Trophoblast cell (in vitro differentiated cells and primary cell): Measurements from ENCODE around the gene CENPN. TPM values are rescaled to one million over a fixed set of nuclear protein-coding genes. Genes with fewer than 3 reads are reported as not detected.

ENCODE experiments used
- DNase-seq, 2 donors: peaks; one replicate each; pipeline ENCODE4 v3.0.0-alpha.2; 2016
- H2AFZ ChIP-seq: 2 replicates; pipeline ENCODE4 v1.6.1; 2013; ENCODE audit warnings: low read length, moderate library complexity, mild to moderate bottlenecking; ENCODE audit not compliant: insufficient read depth, poor library complexity
- H2AK5ac ChIP-seq: 2 replicates; pipeline ENCODE4 v1.6.1; 2013; ENCODE audit warnings: mild to moderate bottlenecking, low read length
- H2BK120ac ChIP-seq: 2 replicates; pipeline ENCODE4 v1.6.1; 2013; ENCODE audit warnings: low read length, mild to moderate bottlenecking, moderate library complexity; ENCODE audit not compliant: insufficient read depth, poor library complexity
- H2BK12ac ChIP-seq: 2 replicates; pipeline ENCODE4 v1.6.1; 2013; ENCODE audit warnings: mild to moderate bottlenecking, low read length, moderate library complexity
- H2BK5ac ChIP-seq: 2 replicates; pipeline ENCODE4 v1.6.1; 2013; ENCODE audit warnings: low read length, low read depth, moderate library complexity, mild to moderate bottlenecking; ENCODE audit not compliant: poor library complexity
- H3K14ac ChIP-seq: 2 replicates; pipeline ENCODE4 v1.6.1; 2013; ENCODE audit warnings: mild to moderate bottlenecking, low read length
- H3K18ac ChIP-seq: 2 replicates; pipeline ENCODE4 v1.6.1; 2013; ENCODE audit warnings: mild to moderate bottlenecking, low read length
- H3K23ac ChIP-seq: 2 replicates; pipeline ENCODE4 v1.6.1; 2013; ENCODE audit warnings: low read length
- H3K27ac ChIP-seq: 2 replicates; pipeline ENCODE4 v1.5.1; 2013; ENCODE audit warnings: low read depth, mild to moderate bottlenecking, inconsistent platforms, low read length, moderate library complexity
- H3K27me3 ChIP-seq: 2 replicates; pipeline ENCODE4 v1.6.1; 2013; ENCODE audit warnings: inconsistent platforms, mild to moderate bottlenecking, low read length, moderate library complexity; ENCODE audit not compliant: insufficient read depth
- H3K36me3 ChIP-seq, 2 experiments: 1 replicate in 1 of 2; 2 replicates in 1 of 2; pipeline ENCODE4 v1.6.1; 2013; ENCODE audit warnings: low read length in 2 of 2, mild to moderate bottlenecking in 2 of 2, moderate library complexity in 1 of 2; ENCODE audit not compliant: insufficient read depth in 2 of 2, control insufficient read depth in 1 of 2
- H3K4ac ChIP-seq: 2 replicates; pipeline ENCODE4 v1.6.1; 2013; ENCODE audit warnings: low read depth, mild to moderate bottlenecking, low read length, moderate library complexity
- H3K4me1 ChIP-seq, 2 experiments: 1 replicate in 1 of 2; 2 replicates in 1 of 2; pipeline ENCODE4 v1.6.1; 2013; ENCODE audit warnings: low read length in 2 of 2, mild to moderate bottlenecking in 2 of 2, moderate library complexity in 1 of 2; ENCODE audit not compliant: insufficient read depth in 2 of 2, control insufficient read depth in 1 of 2
- H3K4me2 ChIP-seq: 2 replicates; pipeline ENCODE4 v1.6.1; 2013; ENCODE audit warnings: inconsistent platforms, mild to moderate bottlenecking, low read length, moderate library complexity
- H3K4me3 ChIP-seq: 2 replicates; pipeline ENCODE4 v1.5.1; 2013; ENCODE audit warnings: mild to moderate bottlenecking, low read depth, low read length, inconsistent platforms
- H3K79me1 ChIP-seq: one replicate; pipeline ENCODE4 v1.6.1; 2013; ENCODE audit warnings: low read length
- H3K79me2 ChIP-seq: 2 replicates; pipeline ENCODE4 v1.6.1; 2013; ENCODE audit warnings: low read length, mild to moderate bottlenecking; ENCODE audit not compliant: control insufficient read depth, insufficient read depth, poor library complexity
- H3K9ac ChIP-seq: 2 replicates; pipeline ENCODE4 v1.6.1; 2013; ENCODE audit warnings: mild to moderate bottlenecking, low read length
- H3K9me3 ChIP-seq: 2 replicates; pipeline ENCODE4 v1.6.1; 2013; ENCODE audit warnings: low read depth, mild to moderate bottlenecking, control low read depth, inconsistent platforms, low read length; ENCODE audit not compliant: insufficient read depth
- H4K12ac ChIP-seq: 2 replicates; pipeline ENCODE4 v1.6.1; 2013; ENCODE audit warnings: low read depth, mild to moderate bottlenecking, low read length, moderate library complexity
- H4K8ac ChIP-seq: 2 replicates; pipeline ENCODE4 v1.6.1; 2013; ENCODE audit warnings: low read depth, mild to moderate bottlenecking, low read length, moderate library complexity
- H4K91ac ChIP-seq: one replicate; pipeline ENCODE4 v1.6.1; 2013; ENCODE audit warnings: low read depth, mild to moderate bottlenecking, low read length, moderate library complexity
- WGBS: extraction: QIAGEN DNeasy Blood & Tissue Kit; methylation state at CpG from one replicate; pipeline ENCODE4 v1.1.7; 2013; ENCODE audit warnings: missing lambda C conversion rate; ENCODE audit not compliant: insufficient read length, insufficient coverage; ENCODE audit errors: extremely low coverage; 5-methylcytosine and 5-hydroxymethylcytosine counted together
- polyA plus RNA-seq: library from polyadenylated mRNA; stranded (reverse); fragments of 200-250 nt; gene quantifications from 2 replicates; pipeline ENCODE4 v1.2.3, GENCODE V29; 2013

CENPN gene, protein sequence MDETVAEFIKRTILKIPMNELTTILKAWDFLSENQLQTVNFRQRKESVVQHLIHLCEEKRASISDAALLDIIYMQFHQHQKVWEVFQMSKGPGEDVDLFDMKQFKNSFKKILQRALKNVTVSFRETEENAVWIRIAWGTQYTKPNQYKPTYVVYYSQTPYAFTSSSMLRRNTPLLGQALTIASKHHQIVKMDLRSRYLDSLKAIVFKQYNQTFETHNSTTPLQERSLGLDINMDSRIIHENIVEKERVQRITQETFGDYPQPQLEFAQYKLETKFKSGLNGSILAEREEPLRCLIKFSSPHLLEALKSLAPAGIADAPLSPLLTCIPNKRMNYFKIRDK
- 51.1 and 54.3 TPM in 2 replicates for polyA plus RNA-seq

DNA sequence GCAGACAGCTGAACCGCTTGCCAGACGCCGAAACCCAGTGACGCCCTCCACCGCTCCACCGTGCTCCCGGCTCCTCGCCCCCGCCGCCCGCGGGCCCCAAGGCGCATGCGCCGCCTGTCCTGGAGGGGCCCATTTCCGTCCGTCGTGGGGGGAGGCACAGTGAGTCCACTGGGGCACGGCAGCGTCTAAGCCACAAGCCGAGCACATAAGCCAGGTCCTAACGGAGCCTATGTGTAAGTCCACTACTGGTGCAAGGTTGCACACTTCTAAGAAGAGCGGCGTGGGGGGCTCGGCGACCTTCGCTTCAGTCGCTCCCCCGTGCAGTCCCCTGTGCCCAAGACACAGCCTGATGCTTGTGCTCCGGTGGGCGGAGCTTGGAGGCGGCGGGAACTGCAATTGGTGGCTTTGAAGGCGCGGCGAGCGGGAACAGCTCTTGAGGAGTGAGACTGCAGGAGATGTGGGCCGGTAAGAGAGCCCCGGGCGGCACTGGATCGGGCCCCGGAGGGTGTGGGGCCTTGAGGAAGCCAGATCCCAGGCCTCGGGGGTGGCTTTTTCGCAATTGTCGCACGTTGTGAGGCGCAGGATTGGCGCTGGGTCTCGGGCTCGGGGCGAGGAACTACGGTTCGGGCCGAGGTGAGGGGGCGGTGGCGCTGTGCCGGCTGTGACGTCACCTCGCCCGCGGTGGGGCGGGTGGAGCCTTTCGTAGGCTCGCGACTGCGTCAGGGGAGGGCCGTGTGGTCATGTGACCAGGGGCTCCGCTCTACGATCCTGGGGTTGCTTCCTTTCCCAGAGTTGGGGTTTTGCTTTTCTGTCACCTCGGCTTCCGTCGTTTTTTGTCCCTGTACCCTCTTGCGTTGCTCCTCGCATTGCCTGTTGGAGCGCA, at the start of gene CENPN, which contains the start of gene CMC2:
Gene CENPN (plus strand): TSS at position 402 of the 883 bp plus-strand sequence. CDS start 4,726 bp downstream, outside the sequence.
Gene CMC2 (minus strand): TSS at position 73 of the 883 bp plus-strand sequence. CDS start 9,491 bp downstream, outside the sequence.
- Histone ChIP-seq H3K14ac (peak within 1 kb of the TSS; percentile 88), H2AK5ac (peak within 1 kb of the TSS; percentile 53), H4K8ac (peak within 1 kb of the TSS; percentile 86), H3K9ac (peak within 1 kb of the TSS; percentile 98), H3K23ac (no peak within 1 kb of the TSS), H2BK120ac (peak within 1 kb of the TSS; percentile 92), H3K27ac (peak within 1 kb of the TSS; percentile 86), H2BK5ac (peak within 1 kb of the TSS; percentile 85), H2AFZ (peak within 1 kb of the TSS; percentile 74), H2BK12ac (peak within 1 kb of the TSS; percentile 73), H3K27me3 (no peaks in the 10 kb centered on the region), H3K79me1 (peaks cover 12% of the 10 kb centered on the region), H3K18ac (peak within 1 kb of the TSS; percentile 81), H3K36me3 (peaks cover 5 to 6% of the 10 kb centered on the region in 2 experiments), H3K9me3 (no peaks in the 10 kb centered on the region), H3K4me2 (peak within 1 kb of the TSS; percentile 55), H3K4ac (peak within 1 kb of the TSS; percentile 76), H4K91ac (peak within 1 kb of the TSS; percentile 92), H3K4me3 (peak within 1 kb of the TSS; percentile 92), H3K4me1 (peaks cover 2 to 3% of the 10 kb centered on the region in 2 experiments), H4K12ac (peak within 1 kb of the TSS; percentile 60), H3K79me2 (peaks cover 14% of the 10 kb centered on the region)
- WGBS = no CpG with 5 or more reads among the region's 75 CpGs
- DNase-seq = peak; percentile 99

DNA sequence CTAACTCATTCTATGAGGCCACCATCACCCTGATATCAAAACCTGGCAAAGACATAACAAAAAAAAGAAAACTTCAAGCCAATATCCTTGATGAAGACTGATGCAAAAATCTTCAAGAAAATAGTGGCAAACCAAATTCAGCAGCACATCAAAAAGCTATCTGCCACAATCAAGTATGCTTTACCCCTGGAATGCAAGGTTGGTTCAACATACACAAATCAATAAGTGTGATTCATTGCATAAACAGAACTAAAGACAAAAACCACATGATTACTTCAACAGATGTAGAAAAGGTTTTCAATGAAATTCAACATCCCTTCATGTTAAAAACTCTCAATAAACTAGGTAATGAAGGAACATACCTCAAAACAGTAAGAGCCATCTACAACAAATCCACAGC, 48.7 kb upstream of the CENPN start:
- H3K9me3 ChIP-seq = peaks cover 5% of the 10 kb centered on the region
- H2BK5ac ChIP-seq = no peak overlapping the region
- DNase-seq = no peak
- H3K27ac ChIP-seq = no peak overlapping the region
- no peak overlapping the region for H4K8ac ChIP-seq
- no peak overlapping the region for H2BK120ac ChIP-seq
- H4K91ac ChIP-seq = no peak overlapping the region
- no peaks in the 10 kb centered on the region for H3K4me1 ChIP-seq
- H3K27me3 ChIP-seq = no peaks in the 10 kb centered on the region
- no peak overlapping the region for H2AK5ac ChIP-seq
- no peak overlapping the region for H3K4me3 ChIP-seq
- no peak overlapping the region for H3K14ac ChIP-seq
- H3K4ac ChIP-seq = no peak overlapping the region
- no peak overlapping the region for H3K4me2 ChIP-seq
- H3K18ac ChIP-seq = no peak overlapping the region
- H3K79me1 ChIP-seq = no peaks in the 10 kb centered on the region
- H3K23ac ChIP-seq = no peak overlapping the region
- H2BK12ac ChIP-seq = no peak overlapping the region
- no peak overlapping the region for H2AFZ ChIP-seq
- H3K79me2 ChIP-seq = no peaks in the 10 kb centered on the region
- H4K12ac ChIP-seq = no peak overlapping the region
- H3K36me3 ChIP-seq = no peaks in the 10 kb centered on the region
- no peak overlapping the region for H3K9ac ChIP-seq

- no peaks in the 10 kb centered on the region for H3K4me1 ChIP-seq
- no CpG with 5 or more reads among the region's 2 CpGs for WGBS
Observed at GRCh38 chr16:80962879-80963278, 44.1 kb upstream of the CENPN start.

DNA sequence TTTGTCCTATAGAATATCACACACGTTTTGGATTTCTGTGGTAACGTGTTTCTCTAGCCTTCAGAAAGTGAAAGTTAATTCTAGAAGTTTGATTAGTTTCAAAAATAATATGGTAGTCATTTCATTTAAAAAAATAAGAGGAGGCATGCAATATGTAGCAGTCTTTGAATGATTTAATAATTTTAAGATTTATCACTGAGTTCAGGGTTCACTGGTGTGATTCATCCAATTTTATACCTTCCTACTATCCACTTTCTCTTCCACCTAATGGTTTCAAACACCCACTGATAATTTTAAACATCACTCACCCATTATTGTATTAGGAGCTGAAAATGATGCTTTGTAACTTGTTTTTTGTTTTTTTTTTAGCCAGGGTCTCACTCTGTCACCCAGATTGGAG, 42.7 kb upstream of the CENPN start:
- Histone ChIP-seq H3K23ac (no peak overlapping the region), H3K27ac (no peak overlapping the region), H4K91ac (no peak overlapping the region), H3K9me3 (no peaks in the 10 kb centered on the region), H2BK12ac (no peak overlapping the region), H2BK120ac (no peak overlapping the region), H3K18ac (no peak overlapping the region), H4K8ac (no peak overlapping the region), H3K9ac (no peak overlapping the region), H2BK5ac (no peak overlapping the region), H3K79me1 (no peaks in the 10 kb centered on the region), H3K4me1 (no peaks in the 10 kb centered on the region), H3K4me3 (no peak overlapping the region), H3K27me3 (no peaks in the 10 kb centered on the region), H4K12ac (no peak overlapping the region), H3K14ac (no peak overlapping the region), H3K36me3 (no peaks in the 10 kb centered on the region), H3K4me2 (no peak overlapping the region), H2AK5ac (no peak overlapping the region), H3K79me2 (no peaks in the 10 kb centered on the region), H3K4ac (no peak overlapping the region), H2AFZ (no peak overlapping the region)
- no CpG with 5 or more reads among the region's 2 CpGs for WGBS
- DNase-seq = no peak

More at GRCh38 chr16:80962879-80963278, 44.1 kb upstream of the CENPN start:
- no peak overlapping the region for H3K9ac ChIP-seq
- H2AK5ac ChIP-seq = no peak overlapping the region
- no peak overlapping the region for H2BK120ac ChIP-seq
- H2BK5ac ChIP-seq = no peak overlapping the region
- H3K79me1 ChIP-seq = no peaks in the 10 kb centered on the region
- no peak overlapping the region for H2AFZ ChIP-seq
- H3K9me3 ChIP-seq = no peaks in the 10 kb centered on the region
- DNase-seq = no peak
- no peak overlapping the region for H3K23ac ChIP-seq
- H3K4me3 ChIP-seq = no peak overlapping the region
- no peak overlapping the region for H4K91ac ChIP-seq
- H3K27ac ChIP-seq = no peak overlapping the region
- no peaks in the 10 kb centered on the region for H3K79me2 ChIP-seq
- H3K14ac ChIP-seq = no peak overlapping the region
- no peaks in the 10 kb centered on the region for H3K27me3 ChIP-seq
- H3K4me2 ChIP-seq = no peak overlapping the region
- no peak overlapping the region for H4K8ac ChIP-seq
- H2BK12ac ChIP-seq = no peak overlapping the region
- no peaks in the 10 kb centered on the region for H3K36me3 ChIP-seq
- no peak overlapping the region for H4K12ac ChIP-seq
- no peak overlapping the region for H3K18ac ChIP-seq
- no peak overlapping the region for H3K4ac ChIP-seq
